Liver (tissue), 9 donors: Measurements from ENCODE around the gene KLF1. TPM values are rescaled to one million over a fixed set of nuclear protein-coding genes. Genes with fewer than 3 reads are reported as not detected.

Source experiments
- DNase-seq: peaks from one replicate; pipeline ENCODE4 v3.0.0-alpha.2; 2017; ENCODE audit warnings: low spot score
- H3K27ac ChIP-seq, 2 donors: one replicate each; pipeline ENCODE4 v1.7.0; 2013; ENCODE audit warnings: inconsistent platforms in 2 of 2, low read length in 2 of 2, control low read depth in 1 of 2, low read depth in 1 of 2, mild to moderate bottlenecking in 1 of 2
- H3K27me3 ChIP-seq, 4 donors: one replicate each; pipeline versions ENCODE4 v1.6.1 to v1.7.0; 2013; ENCODE audit warnings: low read length in 3 of 4, inconsistent platforms in 1 of 4, mild to moderate bottlenecking in 1 of 4, moderate library complexity in 1 of 4; ENCODE audit not compliant: control insufficient read depth in 4 of 4, insufficient read depth in 4 of 4
- H3K36me3 ChIP-seq, 4 donors: one replicate each; pipeline versions ENCODE4 v1.6.1 to v1.7.0; 2013; ENCODE audit warnings: low read length in 3 of 4, mild to moderate bottlenecking in 3 of 4, low read depth in 1 of 4, moderate library complexity in 1 of 4; ENCODE audit not compliant: control insufficient read depth in 4 of 4, insufficient read depth in 3 of 4
- H3K4me1 ChIP-seq, 4 donors: one replicate each; pipeline versions ENCODE4 v1.6.1 to v1.7.0; 2013; ENCODE audit warnings: low read length in 3 of 4, mild to moderate bottlenecking in 3 of 4, moderate library complexity in 1 of 4; ENCODE audit not compliant: control insufficient read depth in 4 of 4, insufficient read depth in 4 of 4
- H3K4me3 ChIP-seq, 3 donors: one replicate each; pipeline versions ENCODE4 v1.6.1 to v1.7.0; 2013; ENCODE audit warnings: low read length in 3 of 3, control low read depth in 1 of 3, low read depth in 1 of 3, mild to moderate bottlenecking in 1 of 3
- H3K9ac ChIP-seq, 2 donors: one replicate each; pipeline ENCODE4 v1.7.0; 2013; ENCODE audit warnings: low read length in 2 of 2, mild to moderate bottlenecking in 2 of 2, moderate library complexity in 2 of 2, control low read depth in 1 of 2, low read depth in 1 of 2
- H3K9me3 ChIP-seq, 4 donors: one replicate each; pipeline versions ENCODE4 v1.6.1 to v1.7.0; 2013; ENCODE audit warnings: low read length in 3 of 4; ENCODE audit not compliant: control insufficient read depth in 4 of 4
- EGR1 ChIP-seq, 2 donors: IDR thresholded peaks; 2 replicates each; pipeline ENCODE4 v1.6.1; 2016 to 2018; ENCODE audit warnings: antibody characterized with exemption in 2 of 2, low read depth in 2 of 2
- FOXA1 ChIP-seq: IDR thresholded peaks from 2 replicates; pipeline ENCODE4 v1.6.1; 2016; ENCODE audit warnings: antibody characterized with exemption
- FOXA2 ChIP-seq: IDR thresholded peaks from 2 replicates; pipeline ENCODE4 v1.6.1; 2016; ENCODE audit warnings: antibody characterized with exemption
- GABPA ChIP-seq, 2 donors: IDR thresholded peaks in 1 of 2; conservative IDR thresholded peaks in 1 of 2; 2 replicates each; pipeline ENCODE4 v1.6.1; 2016; ENCODE audit warnings: antibody characterized with exemption in 2 of 2, mild to moderate bottlenecking in 1 of 2, moderate library complexity in 1 of 2
- HNF4A ChIP-seq, 2 donors: conservative IDR thresholded peaks; 2 replicates each; pipeline ENCODE4 v1.6.1; 2016; ENCODE audit warnings: antibody characterized with exemption in 2 of 2, mild to moderate bottlenecking in 2 of 2
- HNF4G ChIP-seq: IDR thresholded peaks from 2 replicates; pipeline ENCODE4 v1.6.1; 2016; ENCODE audit warnings: antibody characterized with exemption
- JUND ChIP-seq, 2 donors: IDR thresholded peaks; 2 replicates each; pipeline ENCODE4 v1.6.1; 2016; ENCODE audit warnings: antibody characterized with exemption in 2 of 2
- NR2F2 ChIP-seq: IDR thresholded peaks from 2 replicates; pipeline ENCODE4 v1.6.1; 2016; ENCODE audit warnings: antibody characterized with exemption
- RAD21 ChIP-seq, 2 donors: IDR thresholded peaks; 2 replicates each; pipeline ENCODE4 v1.6.1; 2016; ENCODE audit warnings: antibody characterized with exemption in 2 of 2, mild to moderate bottlenecking in 2 of 2
- REST ChIP-seq: IDR thresholded peaks from 2 replicates; pipeline ENCODE4 v1.6.1; 2016; ENCODE audit warnings: antibody characterized with exemption, mild to moderate bottlenecking
- RXRA ChIP-seq, 2 donors: IDR thresholded peaks; 2 replicates each; pipeline ENCODE4 v1.6.1; 2017 to 2018; ENCODE audit warnings: antibody characterized with exemption in 2 of 2, mild to moderate bottlenecking in 1 of 2
- TAF1 ChIP-seq: conservative IDR thresholded peaks from 2 replicates; pipeline ENCODE4 v1.6.1; 2016; ENCODE audit warnings: antibody characterized with exemption, mild to moderate bottlenecking
- YY1 ChIP-seq: IDR thresholded peaks from 2 replicates; pipeline ENCODE4 v1.6.1; 2016; ENCODE audit warnings: antibody characterized with exemption, mild to moderate bottlenecking
- WGBS: extraction: QIAGEN DNeasy Blood & Tissue Kit; methylation state at CpG from one replicate; pipeline ENCODE4 v1.1.7; 2013; 5-methylcytosine and 5-hydroxymethylcytosine counted together
- polyA plus RNA-seq, 2 donors: library from polyadenylated mRNA; stranded (reverse) in 1 of 2; unstranded in 1 of 2; fragments of 200-250 nt in 1 of 2; fragments of >200 nt in 1 of 2; fragmentation: Nextera tagmentation in 1 of 2; extraction: Ambion mirVana in 1 of 2; gene quantifications; one replicate each; pipeline versions ENCODE4 v1.2.1 to v1.2.3, GENCODE V29; 2013 to 2015
- total RNA-seq, 2 donors: library from RNA; depleted of rRNA; stranded (reverse); fragments of >200 nt; gene quantifications; one replicate each; pipeline ENCODE4 v1.2.3, GENCODE V29; 2014
- TF ChIP-seq, protein P1 (sequence below): IDR thresholded peaks from 2 replicates; pipeline ENCODE4 v1.6.1; 2016; ENCODE audit warnings: antibody characterized with exemption
- TF ChIP-seq, protein P2 (sequence below): fragments of 150-350 bp; IDR thresholded peaks from 2 replicates; pipeline ENCODE4 v1.5.1; 2017; ENCODE audit warnings: improper control_type of control experiment, low read depth, low read length; ENCODE audit not compliant: missing input control
- TF ChIP-seq, protein P3 (sequence below): IDR thresholded peaks from 2 replicates; pipeline ENCODE4 v1.6.1; 2016; ENCODE audit warnings: antibody characterized with exemption
- donor health status: healthy.
- donor health status: healthy.
- donor health status: healthy.
- donor health status: healthy.
- donor health status: healthy.

The KLF1 gene
- total and polyA plus RNA-seq, 4 donors = 234 TPM; not detected in 3

GRCh38 chr19:12843328-12843727, 43.7 kb downstream of the KLF1 start:
- H3K4me3 ChIP-seq = no peak overlapping the region
- peaks cover 0 to 15% (median 7%) of the 10 kb centered on the region in 4 donors for H3K27me3 ChIP-seq
- H3K9me3 ChIP-seq = no peaks in the 10 kb centered on the region
- 82% methylated on average over 11 of the region's 11 CpGs for WGBS
- TF ChIP-seq, protein P1, sequence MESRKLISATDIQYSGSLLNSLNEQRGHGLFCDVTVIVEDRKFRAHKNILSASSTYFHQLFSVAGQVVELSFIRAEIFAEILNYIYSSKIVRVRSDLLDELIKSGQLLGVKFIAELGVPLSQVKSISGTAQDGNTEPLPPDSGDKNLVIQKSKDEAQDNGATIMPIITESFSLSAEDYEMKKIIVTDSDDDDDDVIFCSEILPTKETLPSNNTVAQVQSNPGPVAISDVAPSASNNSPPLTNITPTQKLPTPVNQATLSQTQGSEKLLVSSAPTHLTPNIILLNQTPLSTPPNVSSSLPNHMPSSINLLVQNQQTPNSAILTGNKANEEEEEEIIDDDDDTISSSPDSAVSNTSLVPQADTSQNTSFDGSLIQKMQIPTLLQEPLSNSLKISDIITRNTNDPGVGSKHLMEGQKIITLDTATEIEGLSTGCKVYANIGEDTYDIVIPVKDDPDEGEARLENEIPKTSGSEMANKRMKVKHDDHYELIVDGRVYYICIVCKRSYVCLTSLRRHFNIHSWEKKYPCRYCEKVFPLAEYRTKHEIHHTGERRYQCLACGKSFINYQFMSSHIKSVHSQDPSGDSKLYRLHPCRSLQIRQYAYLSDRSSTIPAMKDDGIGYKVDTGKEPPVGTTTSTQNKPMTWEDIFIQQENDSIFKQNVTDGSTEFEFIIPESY = no peak
- TF ChIP-seq EGR1 (IDR thresholded peaks at IDR 0.05; ENCODE audit: low read depth in 2 of 2) (no peak), JUND (IDR thresholded peaks at IDR 0.05) (no peak), FOXA1 (no peak), NR2F2 (no peak), HNF4G (no peak), REST (no peak), RXRA (IDR thresholded peaks at IDR 0.05) (no peak), HNF4A (conservative IDR thresholded peaks at IDR 0.05) (no peak), FOXA2 (no peak), TAF1 (no peak)
- TF ChIP-seq, protein P2, sequence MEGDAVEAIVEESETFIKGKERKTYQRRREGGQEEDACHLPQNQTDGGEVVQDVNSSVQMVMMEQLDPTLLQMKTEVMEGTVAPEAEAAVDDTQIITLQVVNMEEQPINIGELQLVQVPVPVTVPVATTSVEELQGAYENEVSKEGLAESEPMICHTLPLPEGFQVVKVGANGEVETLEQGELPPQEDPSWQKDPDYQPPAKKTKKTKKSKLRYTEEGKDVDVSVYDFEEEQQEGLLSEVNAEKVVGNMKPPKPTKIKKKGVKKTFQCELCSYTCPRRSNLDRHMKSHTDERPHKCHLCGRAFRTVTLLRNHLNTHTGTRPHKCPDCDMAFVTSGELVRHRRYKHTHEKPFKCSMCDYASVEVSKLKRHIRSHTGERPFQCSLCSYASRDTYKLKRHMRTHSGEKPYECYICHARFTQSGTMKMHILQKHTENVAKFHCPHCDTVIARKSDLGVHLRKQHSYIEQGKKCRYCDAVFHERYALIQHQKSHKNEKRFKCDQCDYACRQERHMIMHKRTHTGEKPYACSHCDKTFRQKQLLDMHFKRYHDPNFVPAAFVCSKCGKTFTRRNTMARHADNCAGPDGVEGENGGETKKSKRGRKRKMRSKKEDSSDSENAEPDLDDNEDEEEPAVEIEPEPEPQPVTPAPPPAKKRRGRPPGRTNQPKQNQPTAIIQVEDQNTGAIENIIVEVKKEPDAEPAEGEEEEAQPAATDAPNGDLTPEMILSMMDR = no peak
- TF ChIP-seq, protein P3, sequence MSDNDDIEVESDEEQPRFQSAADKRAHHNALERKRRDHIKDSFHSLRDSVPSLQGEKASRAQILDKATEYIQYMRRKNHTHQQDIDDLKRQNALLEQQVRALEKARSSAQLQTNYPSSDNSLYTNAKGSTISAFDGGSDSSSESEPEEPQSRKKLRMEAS = no peak
- H3K9ac ChIP-seq = no peak overlapping the region
- peaks cover 0 to 8% (median 6%) of the 10 kb centered on the region in 4 donors for H3K4me1 ChIP-seq
- H3K36me3 ChIP-seq = no peaks in the 10 kb centered on the region
- no peak overlapping the region for H3K27ac ChIP-seq
- no peak for DNase-seq

DNA sequence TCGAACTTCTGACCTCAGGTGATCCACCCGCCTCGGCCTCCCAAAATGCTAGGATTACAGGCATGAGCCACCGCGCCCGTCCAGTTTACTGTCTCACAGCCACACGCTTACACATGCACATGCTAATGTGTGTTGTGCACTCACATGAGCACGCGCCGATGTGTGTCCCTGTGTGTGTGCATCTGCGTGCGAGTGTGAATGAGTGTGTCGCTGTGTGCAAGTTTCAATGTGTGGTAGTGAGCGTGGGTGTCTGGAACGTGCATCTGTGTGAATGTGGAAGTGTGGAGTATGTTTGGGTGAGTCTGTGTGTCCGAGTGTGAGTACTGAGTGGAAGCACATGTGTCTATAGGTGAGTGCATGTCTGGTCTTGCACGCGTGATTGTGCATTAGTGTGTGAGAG, 44.5 kb downstream of the KLF1 start:
- Histone ChIP-seq H3K36me3 (no peaks in the 10 kb centered on the region), H3K9ac (no peak overlapping the region), H3K9me3 (no peaks in the 10 kb centered on the region), H3K4me3 (no peak overlapping the region), H3K27me3 (peaks cover 0 to 17% (median 8%) of the 10 kb centered on the region in 4 donors), H3K27ac (no peak overlapping the region), H3K4me1 (peaks cover 0 to 6% (median 5%) of the 10 kb centered on the region in 4 donors)
- 91% methylated on average over 18 of the region's 18 CpGs for WGBS
- TF ChIP-seq JUND (IDR thresholded peaks at IDR 0.05) (no peak), EGR1 (IDR thresholded peaks at IDR 0.05; ENCODE audit: low read depth in 2 of 2) (no peak), GABPA (IDR thresholded peaks at IDR 0.05 in 1 of 2, conservative IDR thresholded peaks at IDR 0.05 in 1 of 2) (no peak), YY1 (no peak), REST (no peak), FOXA1 (no peak), TAF1 (no peak), HNF4G (no peak), RAD21 (IDR thresholded peaks at IDR 0.05) (no peak)
- TF ChIP-seq, protein P1 = no peak
- TF ChIP-seq, protein P3 = no peak
- DNase-seq = no peak
